ENCODE results near the gene RIBC2.
"Not testable (repeated sequence)": the region's sequence is repeated elsewhere in the genome, so short reads cannot be mapped to it uniquely, and the experiment has no call there.

The RIBC2 gene

GRCh38 chr22:45423524-45423923, 10.0 kb downstream of the RIBC2 start:
- in situ Hi-C loops (cut with MboI; ENCODE audit: low sequenced_read_pairs), result loop anchor here (10.0 kb wide), 1 partner anchor 159 kb away; no protein-coding TSS in a partner anchor

GRCh38 chr22:45424241-45424731, 10.8 kb downstream of the RIBC2 start:
- in situ Hi-C loops (cut with MboI; ENCODE audit: low sequenced_read_pairs), result loop anchor here (10.0 kb wide), 1 partner anchor 159 kb away; no protein-coding TSS in a partner anchor

GRCh38 chr22:45425101-45425500, 11.6 kb downstream of the RIBC2 start:
- in situ Hi-C loops (cut with MboI; ENCODE audit: low sequenced_read_pairs), result loop anchor here (10.0 kb wide), 1 partner anchor 160 kb away; no protein-coding TSS in a partner anchor

GRCh38 chr22:45425531-45426265, 12.2 kb downstream of the RIBC2 start:
- in situ Hi-C loops (cut with MboI; ENCODE audit: low sequenced_read_pairs), result loop anchor here (10.0 kb wide), 1 partner anchor 161 kb away; no protein-coding TSS in a partner anchor

GRCh38 chr22:45426387-45426786, 12.9 kb downstream of the RIBC2 start:
- in situ Hi-C loops (cut with MboI; ENCODE audit: low sequenced_read_pairs), result loop anchor here (10.0 kb wide), 1 partner anchor 162 kb away; no protein-coding TSS in a partner anchor

- in situ Hi-C loops (cut with MboI; ENCODE audit: low sequenced_read_pairs), result loop anchor here (10.0 kb wide), 1 partner anchor 162 kb away; no protein-coding TSS in a partner anchor
Observed at GRCh38 chr22:45427114-45427513, 13.6 kb downstream of the RIBC2 start.

- in situ Hi-C loops (cut with MboI; ENCODE audit: low sequenced_read_pairs), result loop anchor here (10.0 kb wide), 1 partner anchor 164 kb away; no protein-coding TSS in a partner anchor
Observed at GRCh38 chr22:45428391-45429385, 15.2 kb downstream of the RIBC2 start.

- in situ Hi-C loops (cut with MboI; ENCODE audit: low sequenced_read_pairs), result loop anchor here (10.0 kb wide), 1 partner anchor 165 kb away; no protein-coding TSS in a partner anchor
Observed at GRCh38 chr22:45429424-45429823, 15.9 kb downstream of the RIBC2 start.

GRCh38 chr22:45429981-45430775, 16.7 kb downstream of the RIBC2 start:
- in situ Hi-C loops (cut with MboI; ENCODE audit: low sequenced_read_pairs), result loop anchor here (10.0 kb wide), 1 partner anchor 165 kb away; no protein-coding TSS in a partner anchor

GRCh38 chr22:45430871-45431270, 17.4 kb downstream of the RIBC2 start:
- in situ Hi-C loops (cut with MboI; ENCODE audit: low sequenced_read_pairs), result no loop called here

- in situ Hi-C loops (cut with MboI; ENCODE audit: low sequenced_read_pairs), result no loop called here
Observed at GRCh38 chr22:45434981-45435380, 21.5 kb downstream of the RIBC2 start.

GRCh38 chr22:45435544-45436139, 22.1 kb downstream of the RIBC2 start:
- in situ Hi-C loops (cut with MboI; ENCODE audit: low sequenced_read_pairs), result no loop called here

- in situ Hi-C loops (cut with MboI; ENCODE audit: low sequenced_read_pairs), result not testable (repeated sequence)
Observed at GRCh38 chr22:45436871-45437517, 23.5 kb downstream of the RIBC2 start.

GRCh38 chr22:45438336-45438735, 24.8 kb downstream of the RIBC2 start:
- in situ Hi-C loops (cut with MboI; ENCODE audit: low sequenced_read_pairs), result no loop called here

- in situ Hi-C loops (cut with MboI; ENCODE audit: low sequenced_read_pairs), result loop anchor here (10.0 kb wide), 1 partner anchor 104 kb away; no protein-coding TSS in a partner anchor
Observed at GRCh38 chr22:45440688-45441087, 27.2 kb downstream of the RIBC2 start.

- in situ Hi-C loops (cut with MboI; ENCODE audit: low sequenced_read_pairs), result loop anchor here (10.0 kb wide), 1 partner anchor 104 kb away; no protein-coding TSS in a partner anchor
Observed at GRCh38 chr22:45441138-45441537, 27.6 kb downstream of the RIBC2 start.

GRCh38 chr22:45442116-45442515, 28.6 kb downstream of the RIBC2 start:
- in situ Hi-C loops (cut with MboI; ENCODE audit: low sequenced_read_pairs), result loop anchor here (10.0 kb wide), 1 partner anchor 103 kb away; no protein-coding TSS in a partner anchor

GRCh38 chr22:45444168-45444567, 30.7 kb downstream of the RIBC2 start:
- in situ Hi-C loops (cut with MboI; ENCODE audit: low sequenced_read_pairs), result loop anchor here (10.0 kb wide), 1 partner anchor 101 kb away; no protein-coding TSS in a partner anchor
